ENCODE measurements around the gene OR10W1.
A peak's percentile ranks its signal among the peaks of the same experiment; 100 is the strongest.

Gene OR10W1, protein sequence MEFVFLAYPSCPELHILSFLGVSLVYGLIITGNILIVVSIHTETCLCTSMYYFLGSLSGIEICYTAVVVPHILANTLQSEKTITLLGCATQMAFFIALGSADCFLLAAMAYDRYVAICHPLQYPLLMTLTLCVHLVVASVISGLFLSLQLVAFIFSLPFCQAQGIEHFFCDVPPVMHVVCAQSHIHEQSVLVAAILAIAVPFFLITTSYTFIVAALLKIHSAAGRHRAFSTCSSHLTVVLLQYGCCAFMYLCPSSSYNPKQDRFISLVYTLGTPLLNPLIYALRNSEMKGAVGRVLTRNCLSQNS

DNA sequence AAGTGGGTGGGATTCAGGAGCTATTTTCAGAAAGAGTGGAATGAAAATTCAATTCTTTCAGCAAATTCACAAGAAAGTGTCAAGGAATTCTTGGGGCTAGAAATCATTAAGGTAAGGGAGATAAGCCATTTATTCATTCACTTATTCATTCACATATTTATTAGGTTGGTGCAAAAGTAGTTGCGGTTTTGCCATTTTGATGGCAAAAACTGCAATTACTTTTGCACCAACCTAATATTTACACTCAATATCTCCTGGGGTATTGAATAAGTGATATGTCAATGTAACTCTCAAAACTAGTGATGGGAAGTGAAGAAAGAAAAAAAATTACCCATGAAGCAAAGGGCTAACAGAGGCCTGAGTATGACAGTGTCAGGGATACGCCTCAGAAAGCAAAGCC, at the start of gene OR10W1:
OR10W1 (minus strand) TSS at position 119 of the 400 bp plus-strand sequence. CDS start 402 bp downstream, outside the sequence.
- DNase-seq (ENCODE audit: extremely low spot score, insufficient read length, low read depth) (no peak), FAIRE-seq (no peak)

DNA sequence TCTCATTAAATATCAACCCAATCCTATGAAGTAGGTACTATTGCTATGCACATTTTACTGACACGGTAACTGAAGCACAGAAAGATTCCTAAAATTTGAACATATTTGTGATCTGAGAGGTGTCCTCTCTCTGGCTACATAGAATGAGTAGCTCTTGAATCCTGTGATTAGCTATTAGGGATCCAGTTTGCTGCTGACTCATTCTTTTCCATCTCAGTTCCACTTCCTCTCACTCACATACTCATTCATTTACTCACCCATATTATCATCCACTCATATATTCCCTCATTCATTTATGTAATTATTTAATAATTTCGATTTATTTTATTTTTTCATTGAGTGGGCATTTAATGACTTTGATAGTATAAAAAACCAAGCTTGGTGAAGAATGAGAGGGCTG, 48.1 kb upstream of the OR10W1 start:
- DNase-seq (ENCODE audit: extremely low spot score, insufficient read length, low read depth): no peak
- no peak for FAIRE-seq

DNA sequence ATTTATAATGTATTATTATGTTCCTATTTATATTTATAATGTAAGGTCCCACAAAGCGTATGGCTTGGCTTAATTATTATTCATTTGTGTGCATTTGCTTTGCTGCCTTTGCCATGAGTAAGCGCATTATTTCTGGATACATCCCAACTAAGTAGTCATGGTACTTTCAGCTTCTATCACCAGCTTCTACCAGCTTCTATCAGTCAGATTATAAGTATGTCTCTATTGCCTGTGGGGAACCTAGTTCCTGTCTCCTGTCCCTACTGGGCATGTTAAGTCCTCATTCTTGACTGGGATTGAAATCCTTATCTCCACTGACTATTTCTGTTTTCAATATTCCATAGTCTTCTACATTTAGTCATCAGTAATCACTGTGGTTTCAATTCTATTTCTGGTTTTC, 33.5 kb upstream of the OR10W1 start:
- no peak for FAIRE-seq

DNA sequence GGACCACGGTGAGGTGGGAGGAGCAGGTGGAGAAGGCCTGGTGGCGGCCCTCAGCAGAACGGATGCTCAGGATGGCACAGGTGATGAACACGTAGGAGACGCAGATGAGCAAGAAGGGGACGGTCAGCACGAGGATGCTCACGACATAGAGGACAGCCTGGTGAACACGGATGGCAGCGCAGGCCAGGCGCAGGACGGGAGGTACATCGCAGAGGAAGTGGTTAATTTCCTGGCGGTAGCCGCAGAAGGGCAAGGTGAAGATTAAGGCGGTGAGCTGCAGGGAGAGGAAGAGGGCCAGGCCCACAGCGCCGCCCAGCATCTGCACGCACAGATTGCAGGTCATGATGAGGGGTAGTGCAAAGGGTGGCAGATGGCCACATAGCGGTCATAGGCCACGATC, 24.0 kb upstream of the OR10W1 start:
- DNase-seq (ENCODE audit: extremely low spot score, insufficient read length, low read depth): no peak
- no peak for FAIRE-seq

More for the DNA sequence above, 33.5 kb upstream of the OR10W1 start:
- no peak for DNase-seq (ENCODE audit: extremely low spot score, insufficient read length, low read depth)

DNA sequence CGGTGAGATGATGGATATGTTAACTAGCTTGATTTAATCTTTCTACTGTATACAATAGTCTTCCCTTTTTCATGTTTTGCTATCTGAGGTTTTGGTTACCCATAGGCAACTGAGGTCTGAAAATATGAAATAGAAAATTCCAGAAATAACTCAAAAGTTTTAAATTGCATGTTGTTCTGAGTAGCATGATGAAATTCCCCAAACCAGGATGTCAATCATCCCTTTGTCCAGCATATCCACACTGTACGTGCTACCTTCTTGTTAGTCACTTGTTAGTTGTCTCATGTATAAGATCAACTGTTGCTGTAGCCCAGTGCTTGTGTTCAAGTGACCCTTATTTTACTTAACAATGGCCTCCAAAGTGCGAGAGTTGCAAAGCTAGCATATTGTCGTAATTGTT, 21.2 kb upstream of the OR10W1 start:
- no peak for DNase-seq (ENCODE audit: extremely low spot score, insufficient read length, low read depth)
- no peak for FAIRE-seq

DNA sequence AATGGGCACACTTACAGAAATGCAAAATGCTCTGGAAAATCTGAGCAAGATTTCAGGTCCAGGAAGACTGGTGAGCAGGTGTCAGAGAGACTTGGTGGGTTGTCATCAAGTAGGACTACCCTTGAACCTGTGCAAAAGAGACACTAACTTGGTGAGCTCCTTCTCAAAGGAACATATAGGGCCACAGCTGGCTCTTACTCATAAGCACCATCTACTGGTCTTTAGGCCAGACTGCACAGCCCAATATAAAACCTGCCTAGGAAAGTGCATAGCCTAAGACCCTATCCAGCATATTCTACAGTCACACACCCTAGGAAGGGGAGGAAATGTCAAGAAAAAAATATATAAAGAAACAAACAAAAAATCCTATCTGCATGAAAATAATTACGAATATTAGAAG, 18.2 kb upstream of the OR10W1 start:
- DNase-seq (ENCODE audit: extremely low spot score, insufficient read length, low read depth) (no peak), FAIRE-seq (peak; percentile 49)

DNA sequence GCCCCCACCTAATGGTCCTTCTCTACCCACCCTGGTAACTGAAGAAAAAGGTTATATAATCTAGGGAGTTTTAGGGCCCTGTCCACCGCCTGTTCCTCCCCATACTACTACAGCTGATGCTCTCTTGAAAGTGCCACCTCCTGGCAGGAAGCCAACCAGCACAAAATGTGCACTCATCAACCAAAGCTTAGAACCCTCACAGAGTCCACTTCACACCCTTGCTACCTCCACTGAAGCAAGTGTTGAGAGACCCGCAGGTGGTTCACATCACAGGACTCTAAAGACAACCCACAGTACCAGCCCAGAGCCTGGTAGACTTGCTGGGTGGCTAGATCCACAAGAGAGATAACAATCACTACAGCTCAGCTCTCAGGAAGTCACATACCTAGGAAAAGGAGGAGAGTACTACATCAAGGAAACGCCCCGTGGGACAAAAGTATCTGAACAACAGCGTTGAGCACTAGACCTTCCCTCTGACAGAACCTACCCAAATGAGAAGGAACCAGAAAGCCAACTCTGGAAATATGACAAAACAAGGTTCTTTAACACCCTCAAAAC, 17.5 kb upstream of the OR10W1 start:
- FAIRE-seq (no peak), DNase-seq (ENCODE audit: extremely low spot score, insufficient read length, low read depth) (no peak)

DNA sequence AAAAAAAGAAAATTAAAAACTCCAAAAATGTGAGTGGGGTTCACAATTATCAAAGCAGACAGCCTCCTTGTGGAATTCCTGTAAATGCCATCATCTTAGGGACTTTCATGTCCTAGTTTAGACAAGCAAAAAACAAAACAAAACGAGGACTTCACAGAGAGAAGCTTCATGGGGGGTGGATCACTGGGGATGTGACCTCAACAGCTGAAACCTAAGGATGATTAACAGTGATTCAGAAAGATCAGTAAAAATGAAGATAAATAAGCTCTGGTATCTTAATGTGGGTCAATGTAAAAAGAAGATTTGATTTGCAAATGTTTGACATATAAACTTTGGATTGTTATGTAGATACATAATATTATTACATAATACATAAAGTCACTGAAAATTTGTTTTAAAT, 8.1 kb upstream of the OR10W1 start:
- no peak for DNase-seq (ENCODE audit: extremely low spot score, insufficient read length, low read depth)
- FAIRE-seq: no peak

DNA sequence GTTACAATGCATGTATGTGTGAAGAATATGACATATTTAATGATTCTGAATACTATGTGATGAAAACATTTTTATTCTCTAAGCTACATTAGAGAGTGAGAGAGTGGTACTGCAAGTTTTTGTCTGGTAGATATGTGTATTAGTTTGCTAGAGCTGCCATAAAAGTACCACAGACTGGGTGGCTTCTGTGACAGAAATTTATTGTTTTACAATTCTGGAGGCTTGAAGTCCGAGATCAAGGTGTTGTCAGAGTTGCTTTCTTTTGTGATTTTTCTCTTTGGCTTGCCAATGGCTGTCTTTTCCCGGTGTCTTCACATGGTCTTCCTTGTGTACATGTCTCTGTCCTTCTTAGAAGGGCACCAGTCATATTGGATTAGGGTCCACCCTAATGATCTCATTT, 6.9 kb upstream of the OR10W1 start:
- no peak for DNase-seq (ENCODE audit: extremely low spot score, insufficient read length, low read depth)
- no peak for FAIRE-seq

DNA sequence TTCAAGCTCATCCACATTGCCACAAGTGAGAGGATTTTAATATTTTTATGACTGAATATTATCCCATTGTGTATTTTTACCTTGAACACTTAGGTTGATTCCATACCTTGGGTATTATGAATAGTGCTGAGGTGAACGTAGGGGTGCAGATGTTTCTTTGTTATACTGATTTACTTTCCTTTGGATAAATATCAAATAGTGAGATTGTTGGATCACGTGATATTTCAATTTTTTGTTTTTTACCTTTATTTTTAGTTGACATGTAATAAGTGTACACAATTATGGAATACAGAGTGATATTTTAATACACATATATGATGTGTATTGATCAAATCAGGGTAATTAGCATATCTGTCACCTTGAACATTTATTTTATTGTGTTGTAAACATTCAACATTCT, 8.1 kb downstream of the OR10W1 start:
- no peak for DNase-seq (ENCODE audit: extremely low spot score, insufficient read length, low read depth)
- FAIRE-seq: no peak

DNA sequence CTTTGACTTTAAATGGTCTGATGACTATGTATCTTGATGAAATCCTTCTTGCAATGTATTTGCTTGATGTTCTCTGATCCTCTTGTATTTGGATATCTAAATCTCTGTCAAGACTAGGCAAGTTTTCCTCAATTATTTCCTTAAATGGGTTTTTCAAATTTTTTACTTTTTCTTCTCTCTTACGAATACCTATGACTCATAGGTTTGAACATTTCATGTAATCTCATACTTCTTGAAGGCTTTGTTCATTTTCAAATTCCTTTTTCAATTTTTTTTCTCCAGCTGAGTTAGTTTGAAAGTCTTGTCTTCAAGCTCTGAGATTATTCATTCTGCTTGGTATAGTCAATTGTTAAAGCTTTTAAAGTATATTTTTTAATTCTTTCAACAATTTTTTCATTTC, 13.1 kb downstream of the OR10W1 start:
- FAIRE-seq: no peak
- DNase-seq (ENCODE audit: extremely low spot score, insufficient read length, low read depth): no peak

DNA sequence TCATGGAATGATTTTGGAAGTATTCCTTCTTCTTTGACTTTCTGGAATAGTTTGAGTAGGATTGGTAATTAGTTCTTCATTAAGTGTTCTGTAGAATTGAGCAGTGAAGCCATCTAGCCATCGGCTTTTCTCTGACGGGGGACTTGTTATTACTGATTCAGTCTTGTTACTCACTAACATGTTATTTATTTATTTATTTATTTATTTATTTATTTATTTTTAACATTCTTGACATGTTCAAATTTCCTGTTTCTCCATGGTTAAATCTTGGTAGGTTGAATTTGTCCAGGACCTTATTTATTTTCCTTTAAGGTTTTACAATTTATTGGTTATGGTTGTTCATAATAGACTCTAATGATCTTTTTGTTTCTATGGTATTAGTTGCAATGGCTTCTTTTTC, 24.1 kb downstream of the OR10W1 start:
- FAIRE-seq: no peak

DNA sequence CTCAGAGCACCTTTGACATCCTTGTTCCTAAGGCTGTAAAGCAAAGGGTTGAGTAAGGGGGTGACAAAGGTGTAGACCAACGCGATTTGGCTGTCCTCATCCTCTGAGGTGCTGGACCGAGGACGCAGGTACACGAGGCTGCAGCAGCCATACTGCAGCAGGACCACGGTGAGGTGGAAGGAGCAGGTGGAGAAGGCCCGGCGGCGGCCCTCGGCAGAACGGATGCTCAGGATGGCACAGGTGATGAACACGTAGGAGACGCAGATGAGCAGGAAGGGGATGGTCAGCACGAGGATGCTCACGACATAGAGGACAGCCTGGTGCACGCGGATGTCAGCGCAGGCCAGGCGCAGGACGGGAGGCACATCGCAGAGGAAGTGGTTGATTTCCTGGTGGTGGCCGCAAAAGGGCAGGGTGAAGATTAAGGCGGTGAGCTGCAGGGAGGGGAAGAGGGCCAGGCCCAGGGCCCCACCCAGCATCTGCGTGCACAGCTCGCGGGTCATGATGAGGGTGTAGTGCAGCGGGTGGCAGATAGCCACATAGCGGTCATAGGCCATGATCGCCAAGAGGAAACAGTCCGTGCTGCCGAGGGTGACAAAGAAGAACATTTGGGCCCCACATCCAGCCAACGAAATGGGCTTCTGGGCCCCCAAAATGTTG, 40.0 kb downstream of the OR10W1 start:
- no peak for DNase-seq (ENCODE audit: extremely low spot score, insufficient read length, low read depth)
- FAIRE-seq: no peak

More for the DNA sequence above, 24.1 kb downstream of the OR10W1 start:
- no peak for DNase-seq (ENCODE audit: extremely low spot score, insufficient read length, low read depth)

DNA sequence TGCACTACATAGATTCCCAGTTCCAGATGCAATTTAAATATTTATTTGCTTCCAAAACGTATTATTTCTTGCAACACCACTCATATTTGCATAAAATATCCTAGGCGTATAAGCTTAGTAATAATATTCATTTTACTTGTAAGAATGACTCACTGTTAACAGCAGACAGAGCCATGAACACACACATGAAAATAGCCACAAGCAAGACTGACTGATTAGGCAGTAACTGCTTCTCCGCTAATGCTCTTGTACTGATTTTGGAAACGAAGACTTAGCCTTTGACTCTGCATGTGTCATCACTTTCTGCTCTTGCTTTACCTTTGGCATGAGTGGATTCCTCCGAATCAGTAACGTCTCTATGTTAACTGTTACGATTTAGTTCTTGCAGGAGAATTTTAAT, 45.3 kb downstream of the OR10W1 start:
- FAIRE-seq (no peak), DNase-seq (ENCODE audit: extremely low spot score, insufficient read length, low read depth) (no peak)
